Measurements from ENCODE around the gene EDDM3A. TPM values are rescaled to one million over a fixed set of nuclear protein-coding genes. Genes with fewer than 3 reads are reported as not detected.

The EDDM3A gene
- total RNA-seq, 3 donors from 2014 or later = not detected

- Mint-ChIP-seq H3K9me3 (no peaks in the 10 kb centered on the region), H3K36me3 (ENCODE audit: insufficient read depth) (no peaks in the 10 kb centered on the region), H3K4me3 (no peak overlapping the region), H3K27me3 (ENCODE audit: low read depth) (no peaks in the 10 kb centered on the region), H3K4me1 (ENCODE audit: low read depth) (peaks cover 18% of the 10 kb centered on the region)
- no peak for DNase-seq
- ATAC-seq = no peak
Measured at GRCh38 chr14:20787025-20787424, 41.3 kb downstream of the EDDM3A start.

GRCh38 chr14:20789230-20789813 is 43.6 kb downstream of the EDDM3A start:
- peaks cover 2% of the 10 kb centered on the region for H3K4me1 Mint-ChIP-seq (ENCODE audit: low read depth)

GRCh38 chr14:20790464-20791116 is 44.9 kb downstream of the EDDM3A start:
- Mint-ChIP-seq H3K27me3 (ENCODE audit: low read depth) (no peaks in the 10 kb centered on the region), H3K9me3 (no peaks in the 10 kb centered on the region), H3K4me1 (ENCODE audit: low read depth) (no peaks in the 10 kb centered on the region), H3K4me3 (no peak overlapping the region), H3K36me3 (ENCODE audit: insufficient read depth) (no peaks in the 10 kb centered on the region)
- DNase-seq (no peak), ATAC-seq (no peak)

More at GRCh38 chr14:20789230-20789813, 43.6 kb downstream of the EDDM3A start:
- Mint-ChIP-seq H3K27me3 (ENCODE audit: low read depth) (no peaks in the 10 kb centered on the region), H3K36me3 (ENCODE audit: insufficient read depth) (no peaks in the 10 kb centered on the region), H3K4me3 (no peak overlapping the region), H3K9me3 (no peaks in the 10 kb centered on the region)
- DNase-seq (no peak), ATAC-seq (no peak)

- Mint-ChIP-seq H3K4me1 (ENCODE audit: low read depth) (no peaks in the 10 kb centered on the region), H3K36me3 (ENCODE audit: insufficient read depth) (no peaks in the 10 kb centered on the region), H3K9me3 (no peaks in the 10 kb centered on the region), H3K4me3 (no peak overlapping the region), H3K27me3 (ENCODE audit: low read depth) (no peaks in the 10 kb centered on the region)
- DNase-seq = no peak
- ATAC-seq = no peak
Measured at GRCh38 chr14:20791187-20791586, 45.5 kb downstream of the EDDM3A start.

- Mint-ChIP-seq H3K27me3 (ENCODE audit: low read depth) (no peaks in the 10 kb centered on the region), H3K36me3 (ENCODE audit: insufficient read depth) (no peaks in the 10 kb centered on the region), H3K9me3 (no peaks in the 10 kb centered on the region), H3K4me3 (no peak overlapping the region), H3K4me1 (ENCODE audit: low read depth) (no peaks in the 10 kb centered on the region)
- no peak for DNase-seq
- ATAC-seq = no peak
Measured at GRCh38 chr14:20791597-20791996, 45.9 kb downstream of the EDDM3A start.

- no peaks in the 10 kb centered on the region for H3K9me3 Mint-ChIP-seq
- no peaks in the 10 kb centered on the region for H3K4me1 Mint-ChIP-seq (ENCODE audit: low read depth)
- no peak for DNase-seq
- H3K27me3 Mint-ChIP-seq (ENCODE audit: low read depth) = no peaks in the 10 kb centered on the region
- H3K4me3 Mint-ChIP-seq = no peak overlapping the region
- no peak for ATAC-seq
- H3K36me3 Mint-ChIP-seq (ENCODE audit: insufficient read depth) = no peaks in the 10 kb centered on the region
Measured at GRCh38 chr14:20792556-20792955, 46.9 kb downstream of the EDDM3A start.

GRCh38 chr14:20794644-20795369 is 49.1 kb downstream of the EDDM3A start:
- Mint-ChIP-seq H3K9me3 (no peaks in the 10 kb centered on the region), H3K4me3 (no peak overlapping the region), H3K36me3 (ENCODE audit: insufficient read depth) (no peaks in the 10 kb centered on the region), H3K4me1 (ENCODE audit: low read depth) (peaks cover 2% of the 10 kb centered on the region), H3K27me3 (ENCODE audit: low read depth) (peaks cover 2% of the 10 kb centered on the region)
- no peak for DNase-seq
- ATAC-seq = no peak

GRCh38 chr14:20797164-20797563 is 51.5 kb downstream of the EDDM3A start:
- Mint-ChIP-seq H3K4me3 (no peak overlapping the region), H3K4me1 (ENCODE audit: low read depth) (peaks cover 8% of the 10 kb centered on the region), H3K27me3 (ENCODE audit: low read depth) (peaks cover 8% of the 10 kb centered on the region), H3K9me3 (no peaks in the 10 kb centered on the region), H3K36me3 (ENCODE audit: insufficient read depth) (no peaks in the 10 kb centered on the region)
- DNase-seq (no peak), ATAC-seq (no peak)

Other genes starting within 250 kb of the EDDM3A start
- gene RNASE10, start 240.3 kb upstream of the EDDM3A start, total RNA-seq = under 1 TPM in 2 of 3 donors, not detected in 1; 0.16 to 0.30 TPM
- not detected for gene RNASE9, start 184.8 kb upstream of the EDDM3A start, total RNA-seq
- not detected for gene RNASE11, start 157.9 kb upstream of the EDDM3A start, total RNA-seq
- gene RNASE12, start 154.5 kb upstream of the EDDM3A start, total RNA-seq = not detected
- gene OR6S1, start 104.2 kb upstream of the EDDM3A start, total RNA-seq = not detected
- under 1 TPM; 0.08 to 0.18 (median 0.15) TPM for gene RNASE4, start 61.3 kb upstream of the EDDM3A start, total RNA-seq
- under 1 TPM in 1 of 3 donors, not detected in 2; 0.19 TPM for gene ANG, start 57.1 kb upstream of the EDDM3A start, total RNA-seq
- not detected for gene EDDM3B, start 22.5 kb downstream of the EDDM3A start, total RNA-seq
- under 1 TPM in 2 of 3 donors, not detected in 1; 0.18 to 0.43 TPM for gene RNASE6, start 35.4 kb downstream of the EDDM3A start, total RNA-seq
- gene RNASE1, start 57.0 kb downstream of the EDDM3A start, total RNA-seq = under 1 TPM; 0.40 to 0.78 (median 0.63) TPM
- not detected for gene RNASE3, start 145.5 kb downstream of the EDDM3A start, total RNA-seq
- gene RNASE2, start 209.6 kb downstream of the EDDM3A start, total RNA-seq = not detected
- 100 to 1,000 TPM in 2 of 3 donors, 10 to 100 TPM in 1; 99.4 to 110 (median 105) TPM for gene METTL17, start 244.1 kb downstream of the EDDM3A start, total RNA-seq

Measured in activated T-cell treated with anti-CD3 and anti-CD28 coated beads, Interleukin-2, amount 50 U/mL, for 4 hours (primary cell).